GM08714 (cell line): ENCODE measurements around the gene HCN3.
"Not testable (repeated sequence)": the region's sequence is repeated elsewhere in the genome, so short reads cannot be mapped to it uniquely, and the experiment has no call there.

Experiments used
- H3K4me3 ChIP-seq: fragments of 200-500 bp; sonication (Bioruptor generic); 2 replicates; pipeline ENCODE4 v1.5.1; 2014; ENCODE audit warnings: mild to moderate bottlenecking, low read length, inconsistent platforms
- ZNF274 ChIP-seq: IDR thresholded peaks from 2 replicates; pipeline ENCODE4 v1.6.1; 2012; ENCODE audit warnings: mild to moderate bottlenecking, low read depth, low read length

HCN3 gene

GRCh38 chr1:155284476-155284875 is 7.2 kb downstream of the HCN3 start:
- no peak for TF ChIP-seq ZNF274
- H3K4me3 ChIP-seq = no peak overlapping the region

- H3K4me3 ChIP-seq = no peak overlapping the region
These were observed 7.8 kb downstream of the HCN3 start for GRCh38 chr1:155285063-155285462.

GRCh38 chr1:155285631-155286044 is 8.4 kb downstream of the HCN3 start:
- no peak for TF ChIP-seq ZNF274
- H3K4me3 ChIP-seq = no peak overlapping the region

More at GRCh38 chr1:155285063-155285462, 7.8 kb downstream of the HCN3 start:
- TF ChIP-seq ZNF274 = no peak

- no peak for TF ChIP-seq ZNF274
These were observed 9.3 kb downstream of the HCN3 start for GRCh38 chr1:155286544-155286943.

GRCh38 chr1:155287987-155288543 is 10.8 kb downstream of the HCN3 start:
- no peak for TF ChIP-seq ZNF274
- H3K4me3 ChIP-seq = no peak overlapping the region

More at GRCh38 chr1:155286544-155286943, 9.3 kb downstream of the HCN3 start:
- H3K4me3 ChIP-seq = no peak overlapping the region

- H3K4me3 ChIP-seq = not testable (repeated sequence)
These were observed 13.7 kb downstream of the HCN3 start for GRCh38 chr1:155291006-155291405.

- no peak overlapping the region for H3K4me3 ChIP-seq
- no peak for TF ChIP-seq ZNF274
These were observed 16.0 kb downstream of the HCN3 start for GRCh38 chr1:155293086-155293749.

GRCh38 chr1:155294520-155295182 is 17.4 kb downstream of the HCN3 start:
- H3K4me3 ChIP-seq = no peak overlapping the region
- no peak for TF ChIP-seq ZNF274

GRCh38 chr1:155295183-155295941 is 18.1 kb downstream of the HCN3 start:
- TF ChIP-seq ZNF274 = no peak
- H3K4me3 ChIP-seq = no peak overlapping the region

- H3K4me3 ChIP-seq = no peak overlapping the region
- no peak for TF ChIP-seq ZNF274
These were observed 18.6 kb downstream of the HCN3 start for GRCh38 chr1:155295942-155296267.

- H3K4me3 ChIP-seq = no peak overlapping the region
- no peak for TF ChIP-seq ZNF274
These were observed 19.4 kb downstream of the HCN3 start for GRCh38 chr1:155296661-155297060.

GRCh38 chr1:155297384-155297783 is 20.1 kb downstream of the HCN3 start:
- TF ChIP-seq ZNF274 = no peak

GRCh38 chr1:155300024-155300423 is 22.8 kb downstream of the HCN3 start:
- TF ChIP-seq ZNF274 = no peak
- H3K4me3 ChIP-seq = no peak overlapping the region

More at GRCh38 chr1:155297384-155297783, 20.1 kb downstream of the HCN3 start:
- H3K4me3 ChIP-seq = no peak overlapping the region

GRCh38 chr1:155300553-155301329 is 23.5 kb downstream of the HCN3 start:
- TF ChIP-seq ZNF274 = no peak
- no peak overlapping the region for H3K4me3 ChIP-seq
